ENCODE results near the gene CFL1. TPM values are rescaled to one million over a fixed set of nuclear protein-coding genes. Genes with fewer than 3 reads are reported as not detected.

The CFL1 gene
- total and polyA plus RNA-seq, 10 of the 15 experiments (the other 5 are each of a cell fraction or from before 2014, with no cell fraction given) = 164 to 2,994 (median 1,500) TPM

GRCh38 chr11:65856689-65857499, 1.1 kb downstream of the CFL1 start (continued):
- TF ChIP-seq USF2 (IDR thresholded peaks at IDR 0.05; ENCODE audit: borderline replicate concordance, low read depth, low read length) (peak; percentile 72), TCF7 (IDR thresholded peaks at IDR 0.05; ENCODE audit: borderline replicate concordance) (no peak), RAD21 (IDR thresholded peaks at IDR 0.05; ENCODE audit: insufficient read depth, low read depth, low read length) (no peak), CBX5 (IDR thresholded peaks at IDR 0.05; ENCODE audit: low read depth) (no peak), BRCA1 (IDR thresholded peaks at IDR 0.05; ENCODE audit: low read depth, low read length) (no peak), POU2F2 (IDR thresholded peaks at IDR 0.05; ENCODE audit: borderline replicate concordance, low read depth, low read length) (no peak; the same call in 2 of the 3 replicates), CHD1 (IDR thresholded peaks at IDR 0.05; ENCODE audit: low read depth, low read length) (no peak), SREBF2 (IDR thresholded peaks at IDR 0.05; ENCODE audit: low read length) (no peak), YY1 (IDR thresholded peaks at IDR 0.05; ENCODE audit: low read depth, low read length) (no peak), NFIC (IDR thresholded peaks at IDR 0.05; ENCODE audit: low read depth, low read length) (no peak), CREM (IDR thresholded peaks at IDR 0.05; ENCODE audit: low read depth) (no peak), CHD4 (IDR thresholded peaks at IDR 0.05) (no peak), ZNF687 (IDR thresholded peaks at IDR 0.05) (no peak), SMAD5 (IDR thresholded peaks at IDR 0.05; ENCODE audit: low read depth) (peak; percentile 71; the same call in 1 of the 2 replicates), ETV6 (conservative IDR thresholded peaks at IDR 0.05 in 1 of 2, IDR thresholded peaks at IDR 0.05 in 1 of 2; ENCODE audit: borderline replicate concordance in 1 of 2, low read depth in 1 of 2) (0 out of 4 replicates have a peak, but pooled peaks of 1 of the 2 experiments have one; percentile 8), ESRRA (IDR thresholded peaks at IDR 0.05; ENCODE audit: low read length) (no peak), JUNB (IDR thresholded peaks at IDR 0.05) (no peak)
- TF ChIP-seq, protein P1, sequence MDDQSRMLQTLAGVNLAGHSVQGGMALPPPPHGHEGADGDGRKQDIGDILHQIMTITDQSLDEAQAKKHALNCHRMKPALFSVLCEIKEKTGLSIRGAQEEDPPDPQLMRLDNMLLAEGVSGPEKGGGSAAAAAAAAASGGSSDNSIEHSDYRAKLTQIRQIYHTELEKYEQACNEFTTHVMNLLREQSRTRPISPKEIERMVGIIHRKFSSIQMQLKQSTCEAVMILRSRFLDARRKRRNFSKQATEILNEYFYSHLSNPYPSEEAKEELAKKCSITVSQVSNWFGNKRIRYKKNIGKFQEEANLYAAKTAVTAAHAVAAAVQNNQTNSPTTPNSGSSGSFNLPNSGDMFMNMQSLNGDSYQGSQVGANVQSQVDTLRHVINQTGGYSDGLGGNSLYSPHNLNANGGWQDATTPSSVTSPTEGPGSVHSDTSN (IDR thresholded peaks at IDR 0.05; ENCODE audit: insufficient replicate concordance, low read depth, low read length) = no peak
- TF ChIP-seq, protein P2, sequence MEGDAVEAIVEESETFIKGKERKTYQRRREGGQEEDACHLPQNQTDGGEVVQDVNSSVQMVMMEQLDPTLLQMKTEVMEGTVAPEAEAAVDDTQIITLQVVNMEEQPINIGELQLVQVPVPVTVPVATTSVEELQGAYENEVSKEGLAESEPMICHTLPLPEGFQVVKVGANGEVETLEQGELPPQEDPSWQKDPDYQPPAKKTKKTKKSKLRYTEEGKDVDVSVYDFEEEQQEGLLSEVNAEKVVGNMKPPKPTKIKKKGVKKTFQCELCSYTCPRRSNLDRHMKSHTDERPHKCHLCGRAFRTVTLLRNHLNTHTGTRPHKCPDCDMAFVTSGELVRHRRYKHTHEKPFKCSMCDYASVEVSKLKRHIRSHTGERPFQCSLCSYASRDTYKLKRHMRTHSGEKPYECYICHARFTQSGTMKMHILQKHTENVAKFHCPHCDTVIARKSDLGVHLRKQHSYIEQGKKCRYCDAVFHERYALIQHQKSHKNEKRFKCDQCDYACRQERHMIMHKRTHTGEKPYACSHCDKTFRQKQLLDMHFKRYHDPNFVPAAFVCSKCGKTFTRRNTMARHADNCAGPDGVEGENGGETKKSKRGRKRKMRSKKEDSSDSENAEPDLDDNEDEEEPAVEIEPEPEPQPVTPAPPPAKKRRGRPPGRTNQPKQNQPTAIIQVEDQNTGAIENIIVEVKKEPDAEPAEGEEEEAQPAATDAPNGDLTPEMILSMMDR (IDR thresholded peaks at IDR 0.05 in 2 of 3, conservative IDR thresholded peaks at IDR 0.05 in 1 of 3; ENCODE audit: control insufficient read depth in 2 of 3, extremely low read depth in 1 of 3, insufficient read depth in 1 of 3, low read depth in 3 of 3, low read length in 3 of 3) = no peak

Data from GM12878 (cell line).